Neutrophil (primary cell): ENCODE data around the gene CSNK1D.

Experiments
- H3K27ac ChIP-seq: fragments of 200-600 bp; sonication (generic); 2 replicates; pipeline ENCODE4 v1.5.1; 2016; ENCODE audit warnings: mild to moderate bottlenecking, moderate library complexity
- H3K27me3 ChIP-seq: fragments of 200-600 bp; sonication (generic); 2 replicates; pipeline ENCODE4 v1.6.0; 2016; ENCODE audit warnings: mild to moderate bottlenecking
- H3K36me3 ChIP-seq: fragments of 200-600 bp; sonication (generic); 2 replicates; pipeline ENCODE4 v1.5.1; 2017
- H3K4me1 ChIP-seq, 2 experiments: fragments of 200-600 bp in 1 of 2; sonication (generic) in 1 of 2; 1 replicate in 1 of 2; 2 replicates in 1 of 2; pipeline versions ENCODE4 v1.5.1 to v1.6.1; 2013 to 2016; ENCODE audit warnings: low read depth in 1 of 2, low read length in 1 of 2, mild to moderate bottlenecking in 1 of 2, moderate library complexity in 1 of 2; ENCODE audit not compliant: control insufficient read depth in 1 of 2, insufficient read depth in 1 of 2
- H3K4me3 ChIP-seq, 2 experiments: fragments of 200-600 bp in 1 of 2; sonication (generic) in 1 of 2; 1 replicate in 1 of 2; 2 replicates in 1 of 2; pipeline ENCODE4 v1.5.1; 2013 to 2016; ENCODE audit warnings: low read depth in 1 of 2, low read length in 1 of 2, mild to moderate bottlenecking in 1 of 2, moderate library complexity in 1 of 2
- H3K9me3 ChIP-seq: fragments of 200-600 bp; sonication (generic); 2 replicates; pipeline ENCODE4 v1.5.1; 2016
- CTCF ChIP-seq: fragments of 200-600 bp; sonication (generic); IDR thresholded peaks from 2 replicates; pipeline ENCODE4 v1.5.1; 2016; ENCODE audit warnings: antibody characterized with exemption

The CSNK1D gene

GRCh38 chr17:82320140-82320840, 46.8 kb upstream of the CSNK1D start:
- Histone ChIP-seq H3K27ac (no peak overlapping the region), H3K36me3 (peaks cover 30% of the 10 kb centered on the region), H3K4me3 (no peak overlapping the region), H3K27me3 (peaks cover 60% of the 10 kb centered on the region), H3K9me3 (no peaks in the 10 kb centered on the region), H3K4me1 (peaks cover 7 to 16% of the 10 kb centered on the region in 2 experiments)
- no peak for TF ChIP-seq CTCF

GRCh38 chr17:82319619-82320062, 46.1 kb upstream of the CSNK1D start:
- no peak overlapping the region for H3K4me3 ChIP-seq
- peaks cover 30% of the 10 kb centered on the region for H3K36me3 ChIP-seq
- no peaks in the 10 kb centered on the region for H3K9me3 ChIP-seq
- H3K4me1 ChIP-seq, result peaks cover 8 to 23% of the 10 kb centered on the region in 2 experiments
- TF ChIP-seq CTCF, result no peak
- H3K27ac ChIP-seq, result no peak overlapping the region
- H3K27me3 ChIP-seq, result peaks cover 64% of the 10 kb centered on the region

- H3K27me3 ChIP-seq, result peaks cover 68% of the 10 kb centered on the region
- no peaks in the 10 kb centered on the region for H3K9me3 ChIP-seq
- peaks cover 8 to 27% of the 10 kb centered on the region in 2 experiments for H3K4me1 ChIP-seq
- H3K27ac ChIP-seq, result no peak overlapping the region
- H3K36me3 ChIP-seq, result peaks cover 27% of the 10 kb centered on the region
- TF ChIP-seq CTCF, result no peak
- no peak overlapping the region for H3K4me3 ChIP-seq
Observed at GRCh38 chr17:82318772-82319606, 45.5 kb upstream of the CSNK1D start.

GRCh38 chr17:82318169-82318498, 44.6 kb upstream of the CSNK1D start:
- Histone ChIP-seq H3K27me3 (peaks cover 71% of the 10 kb centered on the region), H3K4me1 (peaks cover 8 to 27% of the 10 kb centered on the region in 2 experiments), H3K36me3 (peaks cover 19% of the 10 kb centered on the region), H3K27ac (no peak overlapping the region), H3K9me3 (no peaks in the 10 kb centered on the region), H3K4me3 (no peak overlapping the region)
- no peak for TF ChIP-seq CTCF

GRCh38 chr17:82317394-82318168, 44.1 kb upstream of the CSNK1D start, which contains the start of gene CD7:
Gene CD7, minus strand, starts transcription at chr17:82317608. Its CDS starts 113 bp downstream, at chr17:82317495.
- Histone ChIP-seq H3K4me3 (no peak within 1 kb of the TSS), H3K36me3 (peaks cover 13% of the 10 kb centered on the region), H3K4me1 (peaks cover 8 to 27% of the 10 kb centered on the region in 2 experiments), H3K27ac (no peak within 1 kb of the TSS), H3K9me3 (no peaks in the 10 kb centered on the region), H3K27me3 (peaks cover 65% of the 10 kb centered on the region)
- no peak for TF ChIP-seq CTCF
